Left lung (tissue), 10 donors: ENCODE measurements around the gene TAF4B. TPM values are rescaled to one million over a fixed set of nuclear protein-coding genes. Genes with fewer than 3 reads are reported as not detected.

ENCODE experiments used
- ATAC-seq: fragments of 200-7000 bp; cut with Tn5 transposase; one replicate; pipeline ENCODE4 v1.9.1; 2020; ENCODE audit warnings: moderate library complexity
- DNase-seq, 4 donors: peaks; one replicate each; pipeline ENCODE4 v3.0.0-alpha.2; 2013 to 2020
- H3K27ac ChIP-seq, 2 donors: fragments of 200-600 bp; sonication (generic) in 1 of 2; one replicate each; pipeline versions ENCODE4 v1.5.0 to v1.8.0; 2020 to 2021
- H3K27me3 ChIP-seq, 2 donors: fragments of 200-600 bp; sonication (generic) in 1 of 2; one replicate each; pipeline versions ENCODE4 v1.5.0 to v1.8.0; 2020 to 2021
- H3K36me3 ChIP-seq, 2 donors: fragments of 200-600 bp; sonication (generic) in 1 of 2; one replicate each; pipeline versions ENCODE4 v1.5.0 to v1.8.0; 2020 to 2021
- H3K4me1 ChIP-seq, 2 donors: fragments of 200-600 bp; one replicate each; pipeline ENCODE4 v1.8.0; 2021
- H3K4me3 ChIP-seq, 2 donors: fragments of 200-600 bp; sonication (generic) in 1 of 2; one replicate each; pipeline versions ENCODE4 v1.5.0 to v1.8.0; 2020 to 2021; ENCODE audit warnings: mild to moderate bottlenecking in 1 of 2
- H3K9me3 ChIP-seq, 2 donors: fragments of 200-600 bp; sonication (generic) in 1 of 2; one replicate each; pipeline versions ENCODE4 v1.5.0 to v1.8.0; 2020 to 2021
- intact Hi-C, 2 donors: fragments of 100-400 bp; cut with DNase I; formaldehyde crosslinking; loops; one replicate each; pipeline versions ENCODE4 v1.11.2 to v1.14.2; 2022
- polyA plus RNA-seq, 6 donors: library from polyadenylated mRNA; unstranded; fragments of 120-200 nt; gene quantifications; one replicate each; pipeline ENCODE4 v1.2.1, GENCODE V29; 2013; ENCODE audit not compliant: insufficient read length in 6 of 6
- total RNA-seq, 2 donors: library from RNA; stranded (reverse); fragmentation: NEBNext Ultra II Directional; extraction: Animal tissue kit (Norgen Biotek cat#: 25700); gene quantifications; one replicate each; pipeline ENCODE4 v1.2.1, GENCODE V29; 2021
- TF ChIP-seq, protein P1 (sequence below), 2 donors: fragments of 200-600 bp; sonication (generic) in 1 of 2; IDR thresholded peaks; one replicate each; pipeline versions ENCODE4 v1.5.0 to v1.8.0; 2021; ENCODE audit warnings: antibody characterized with exemption in 2 of 2
- donor health status: DM: no; HTN: yes; CAD: no.
- donor health status: DM: no; HTN: no; CAD: no.

The TAF4B gene
- total and polyA plus RNA-seq, 8 donors, result 2.2 to 4.7 (median 4.0) TPM

- H3K4me1 ChIP-seq, result no peaks in the 10 kb centered on the region
- no peak for ATAC-seq
Observed at GRCh38 chr18:26327062-26327461, 100.8 kb downstream of the TAF4B start.

GRCh38 chr18:26332991-26333390 is 106.7 kb downstream of the TAF4B start:
- ATAC-seq (no peak), DNase-seq (no peak)
- no peak overlapping the region for H3K4me3 ChIP-seq
- no peaks in the 10 kb centered on the region for H3K27me3 ChIP-seq
- H3K9me3 ChIP-seq, result no peaks in the 10 kb centered on the region
- no peaks in the 10 kb centered on the region for H3K4me1 ChIP-seq
- no peaks in the 10 kb centered on the region for H3K36me3 ChIP-seq
- TF ChIP-seq, protein P1, sequence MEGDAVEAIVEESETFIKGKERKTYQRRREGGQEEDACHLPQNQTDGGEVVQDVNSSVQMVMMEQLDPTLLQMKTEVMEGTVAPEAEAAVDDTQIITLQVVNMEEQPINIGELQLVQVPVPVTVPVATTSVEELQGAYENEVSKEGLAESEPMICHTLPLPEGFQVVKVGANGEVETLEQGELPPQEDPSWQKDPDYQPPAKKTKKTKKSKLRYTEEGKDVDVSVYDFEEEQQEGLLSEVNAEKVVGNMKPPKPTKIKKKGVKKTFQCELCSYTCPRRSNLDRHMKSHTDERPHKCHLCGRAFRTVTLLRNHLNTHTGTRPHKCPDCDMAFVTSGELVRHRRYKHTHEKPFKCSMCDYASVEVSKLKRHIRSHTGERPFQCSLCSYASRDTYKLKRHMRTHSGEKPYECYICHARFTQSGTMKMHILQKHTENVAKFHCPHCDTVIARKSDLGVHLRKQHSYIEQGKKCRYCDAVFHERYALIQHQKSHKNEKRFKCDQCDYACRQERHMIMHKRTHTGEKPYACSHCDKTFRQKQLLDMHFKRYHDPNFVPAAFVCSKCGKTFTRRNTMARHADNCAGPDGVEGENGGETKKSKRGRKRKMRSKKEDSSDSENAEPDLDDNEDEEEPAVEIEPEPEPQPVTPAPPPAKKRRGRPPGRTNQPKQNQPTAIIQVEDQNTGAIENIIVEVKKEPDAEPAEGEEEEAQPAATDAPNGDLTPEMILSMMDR (IDR thresholded peaks at IDR 0.05), result no peak
- no peak overlapping the region for H3K27ac ChIP-seq
- intact Hi-C loops, result no loop called here

More at GRCh38 chr18:26327062-26327461, 100.8 kb downstream of the TAF4B start:
- TF ChIP-seq, protein P1 (IDR thresholded peaks at IDR 0.05), result no peak
- Histone ChIP-seq H3K27ac (no peak overlapping the region), H3K4me3 (no peak overlapping the region), H3K9me3 (no peaks in the 10 kb centered on the region), H3K27me3 (no peaks in the 10 kb centered on the region), H3K36me3 (no peaks in the 10 kb centered on the region)
- intact Hi-C loops, result no loop called here
- no peak for DNase-seq

DNA sequence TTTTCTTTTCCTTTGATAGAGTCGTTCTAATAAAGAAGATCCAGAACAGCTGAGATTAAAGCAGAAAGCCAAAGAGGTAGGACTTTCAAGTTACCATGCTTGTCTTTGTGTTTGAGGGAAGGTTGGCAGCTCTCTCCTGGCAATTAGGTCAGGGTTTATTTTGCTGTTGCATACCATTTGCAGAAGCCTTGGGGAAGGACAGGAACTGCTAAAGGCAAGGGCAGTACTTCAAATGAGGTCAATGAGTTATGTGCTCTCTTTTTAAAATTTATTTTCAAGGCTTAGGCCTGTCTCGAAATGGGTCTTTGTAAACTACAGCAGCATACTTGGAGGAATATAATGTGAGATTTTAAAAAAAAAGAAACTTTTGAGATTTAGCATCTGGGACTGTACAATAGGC is 108.9 kb downstream of the TAF4B start:
- no peaks in the 10 kb centered on the region for H3K27me3 ChIP-seq
- no peak for DNase-seq
- intact Hi-C loops, result no loop called here
- ATAC-seq, result peak; percentile 16
- H3K9me3 ChIP-seq, result no peaks in the 10 kb centered on the region
- TF ChIP-seq, protein P1 (IDR thresholded peaks at IDR 0.05), result no peak
- no peaks in the 10 kb centered on the region for H3K4me1 ChIP-seq
- H3K27ac ChIP-seq, result peak overlapping the region in 1 of 2 donors; percentile 28
- H3K4me3 ChIP-seq, result no peak overlapping the region
- H3K36me3 ChIP-seq, result no peaks in the 10 kb centered on the region

GRCh38 chr18:26335571-26336487 is 109.6 kb downstream of the TAF4B start:
- Histone ChIP-seq H3K27me3 (no peaks in the 10 kb centered on the region), H3K27ac (peak overlapping the region in 1 of 2 donors; percentile 28), H3K9me3 (no peaks in the 10 kb centered on the region), H3K4me3 (no peak overlapping the region), H3K4me1 (no peaks in the 10 kb centered on the region), H3K36me3 (no peaks in the 10 kb centered on the region)
- peak in 2 of 4 donors; percentile 33 to 48 for DNase-seq
- intact Hi-C loops, result no loop called here
- peak; percentile 36 for ATAC-seq
- TF ChIP-seq, protein P1 (IDR thresholded peaks at IDR 0.05), result no peak

DNA sequence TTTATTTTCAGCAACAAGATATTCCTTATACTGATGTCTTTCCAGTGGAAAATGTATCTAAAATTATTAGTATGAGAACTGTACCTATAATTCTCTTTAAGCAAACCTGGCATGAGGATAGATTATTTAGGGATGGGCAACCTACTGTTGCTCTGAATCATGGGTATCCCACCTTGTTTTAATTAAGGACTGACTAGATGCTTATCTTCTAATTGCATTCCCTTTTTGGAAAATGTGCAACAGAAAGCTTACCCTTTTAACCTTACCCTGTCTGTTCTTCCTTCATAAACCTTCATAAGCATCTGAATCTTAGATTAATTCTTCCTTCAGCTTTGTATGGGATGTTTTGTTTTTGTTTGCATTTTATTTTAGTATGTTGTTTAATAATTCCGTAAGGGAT is 110.3 kb downstream of the TAF4B start:
- ATAC-seq (no peak), DNase-seq (no peak)
- TF ChIP-seq, protein P1 (IDR thresholded peaks at IDR 0.05), result no peak
- no peaks in the 10 kb centered on the region for H3K36me3 ChIP-seq
- H3K27me3 ChIP-seq, result no peaks in the 10 kb centered on the region
- no peaks in the 10 kb centered on the region for H3K9me3 ChIP-seq
- H3K4me3 ChIP-seq, result no peak overlapping the region
- no peak overlapping the region for H3K27ac ChIP-seq
- no peaks in the 10 kb centered on the region for H3K4me1 ChIP-seq
- intact Hi-C loops, result no loop called here
